ENCODE results near the gene SREBF2. TPM values are rescaled to one million over a fixed set of nuclear protein-coding genes. Genes with fewer than 3 reads are reported as not detected.

Gene SREBF2
- total and polyA plus RNA-seq, 4 donors: 68.1 to 155 (median 75.9) TPM

GRCh38 chr22:41906822-41907221, 73.9 kb downstream of the SREBF2 start:
- no peaks in the 10 kb centered on the region for H3K9me3 ChIP-seq (ENCODE audit: control insufficient read depth in 4 of 4, insufficient read depth in 3 of 4, low read length in 3 of 4)
- H3K27me3 ChIP-seq (ENCODE audit: control insufficient read depth in 3 of 3, insufficient read depth in 3 of 3, low read length in 2 of 3): peaks cover 0 to 21% (median 7%) of the 10 kb centered on the region in 3 donors
- WGBS, 2 donors: 96% methylated on average over 5 of the region's 5 CpGs
- no peak overlapping the region for H3K27ac ChIP-seq (ENCODE audit: low read depth in 1 of 2, low read length in 1 of 2)
- DNase-seq (no peak), ATAC-seq (ENCODE audit: insufficient read depth, low FRiP score) (no peak)
- H3K9ac ChIP-seq (ENCODE audit: insufficient read depth in 1 of 2, low read length in 2 of 2): no peak overlapping the region
- H3K4me1 ChIP-seq (ENCODE audit: control insufficient read depth in 5 of 5, insufficient read depth in 5 of 5, low read length in 5 of 5): peaks cover 0 to 11% (median 7%) of the 10 kb centered on the region in 5 donors
- peaks cover 2 to 49% (median 22%) of the 10 kb centered on the region in 4 donors for H3K36me3 ChIP-seq (ENCODE audit: control insufficient read depth in 4 of 4, insufficient read depth in 4 of 4, low read length in 4 of 4)
- H3K4me3 ChIP-seq: no peak overlapping the region
- TF ChIP-seq CTCF (IDR thresholded peaks at IDR 0.05; ENCODE audit: control extremely low read depth, extremely low read depth): no peak

GRCh38 chr22:41907436-41908401, 74.8 kb downstream of the SREBF2 start:
- Histone ChIP-seq H3K27ac (ENCODE audit: low read depth in 1 of 2, low read length in 1 of 2) (no peak overlapping the region), H3K4me3 (no peak overlapping the region), H3K4me1 (ENCODE audit: control insufficient read depth in 5 of 5, insufficient read depth in 5 of 5, low read length in 5 of 5) (peaks cover 0 to 11% (median 7%) of the 10 kb centered on the region in 5 donors), H3K27me3 (ENCODE audit: control insufficient read depth in 3 of 3, insufficient read depth in 3 of 3, low read length in 2 of 3) (peaks cover 2 to 30% (median 16%) of the 10 kb centered on the region in 3 donors), H3K9me3 (ENCODE audit: control insufficient read depth in 4 of 4, insufficient read depth in 3 of 4, low read length in 3 of 4) (no peaks in the 10 kb centered on the region), H3K36me3 (ENCODE audit: control insufficient read depth in 4 of 4, insufficient read depth in 4 of 4, low read length in 4 of 4) (peaks cover 2 to 40% (median 19%) of the 10 kb centered on the region in 4 donors), H3K9ac (ENCODE audit: insufficient read depth in 1 of 2, low read length in 2 of 2) (no peak overlapping the region)
- DNase-seq (no peak), ATAC-seq (ENCODE audit: insufficient read depth, low FRiP score) (no peak)
- TF ChIP-seq CTCF (IDR thresholded peaks at IDR 0.05; ENCODE audit: control extremely low read depth, extremely low read depth): no peak
- 78 to 90% methylated on average over 10 of the region's 10 CpGs for WGBS, 2 donors

GRCh38 chr22:41908411-41909309, 75.8 kb downstream of the SREBF2 start:
- Histone ChIP-seq H3K4me3 (no peak overlapping the region), H3K27me3 (ENCODE audit: control insufficient read depth in 3 of 3, insufficient read depth in 3 of 3, low read length in 2 of 3) (peaks cover 4 to 38% (median 24%) of the 10 kb centered on the region in 3 donors), H3K9ac (ENCODE audit: insufficient read depth in 1 of 2, low read length in 2 of 2) (no peak overlapping the region), H3K27ac (ENCODE audit: low read depth in 1 of 2, low read length in 1 of 2) (no peak overlapping the region), H3K36me3 (ENCODE audit: control insufficient read depth in 4 of 4, insufficient read depth in 4 of 4, low read length in 4 of 4) (peaks cover 2 to 32% (median 12%) of the 10 kb centered on the region in 4 donors), H3K4me1 (ENCODE audit: control insufficient read depth in 5 of 5, insufficient read depth in 5 of 5, low read length in 5 of 5) (peaks cover 0 to 11% (median 7%) of the 10 kb centered on the region in 5 donors), H3K9me3 (ENCODE audit: control insufficient read depth in 4 of 4, insufficient read depth in 3 of 4, low read length in 3 of 4) (no peaks in the 10 kb centered on the region)
- TF ChIP-seq CTCF (IDR thresholded peaks at IDR 0.05; ENCODE audit: control extremely low read depth, extremely low read depth): no peak
- ATAC-seq (ENCODE audit: insufficient read depth, low FRiP score): no peak
- 60 to 61% methylated on average over 14 of the region's 14 CpGs for WGBS, 2 donors
- no peak for DNase-seq
